ENCODE measurements around the gene ASIC2.
"Not testable (repeated sequence)": the region's sequence is repeated elsewhere in the genome, so short reads cannot be mapped to it uniquely, and the experiment has no call there.

GRCh38 chr17:32981611-32982010 is 311.5 kb downstream of the ASIC2 start:
- TF ChIP-seq PRDM10 (tag by site-specific recombination; IDR thresholded peaks at IDR 0.05); CTCF (tag by site-specific recombination; IDR thresholded peaks at IDR 0.05); ZNF175 (tag by site-specific recombination; IDR thresholded peaks at IDR 0.05); PATZ1 (tag by site-specific recombination; IDR thresholded peaks at IDR 0.05); TCF7L2 (IDR thresholded peaks at IDR 0.05; ENCODE audit: borderline replicate concordance, low read depth, low read length): not testable (repeated sequence)
- TF ChIP-seq, protein P1, sequence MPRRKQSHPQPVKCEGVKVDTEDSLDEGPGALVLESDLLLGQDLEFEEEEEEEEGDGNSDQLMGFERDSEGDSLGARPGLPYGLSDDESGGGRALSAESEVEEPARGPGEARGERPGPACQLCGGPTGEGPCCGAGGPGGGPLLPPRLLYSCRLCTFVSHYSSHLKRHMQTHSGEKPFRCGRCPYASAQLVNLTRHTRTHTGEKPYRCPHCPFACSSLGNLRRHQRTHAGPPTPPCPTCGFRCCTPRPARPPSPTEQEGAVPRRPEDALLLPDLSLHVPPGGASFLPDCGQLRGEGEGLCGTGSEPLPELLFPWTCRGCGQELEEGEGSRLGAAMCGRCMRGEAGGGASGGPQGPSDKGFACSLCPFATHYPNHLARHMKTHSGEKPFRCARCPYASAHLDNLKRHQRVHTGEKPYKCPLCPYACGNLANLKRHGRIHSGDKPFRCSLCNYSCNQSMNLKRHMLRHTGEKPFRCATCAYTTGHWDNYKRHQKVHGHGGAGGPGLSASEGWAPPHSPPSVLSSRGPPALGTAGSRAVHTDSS (tag by site-specific recombination; IDR thresholded peaks at IDR 0.05): not testable (repeated sequence)
